NOMO-1 treated with DMSO at 0.1 percent for 48 hours (cell line): ENCODE data around the gene ATXN1.

Source experiments
- DNase-seq: peaks from one replicate; lab custom pipeline; 2025; ENCODE audit not compliant: unreplicated experiment; lab: John Stamatoyannopoulos, UW

The ATXN1 gene

GRCh38 chr6:16483315-16483875, 277.9 kb downstream of the ATXN1 start:
- DNase-seq: no peak

- no peak for DNase-seq
These were observed 278.5 kb downstream of the ATXN1 start for GRCh38 chr6:16482702-16483314.

DNA sequence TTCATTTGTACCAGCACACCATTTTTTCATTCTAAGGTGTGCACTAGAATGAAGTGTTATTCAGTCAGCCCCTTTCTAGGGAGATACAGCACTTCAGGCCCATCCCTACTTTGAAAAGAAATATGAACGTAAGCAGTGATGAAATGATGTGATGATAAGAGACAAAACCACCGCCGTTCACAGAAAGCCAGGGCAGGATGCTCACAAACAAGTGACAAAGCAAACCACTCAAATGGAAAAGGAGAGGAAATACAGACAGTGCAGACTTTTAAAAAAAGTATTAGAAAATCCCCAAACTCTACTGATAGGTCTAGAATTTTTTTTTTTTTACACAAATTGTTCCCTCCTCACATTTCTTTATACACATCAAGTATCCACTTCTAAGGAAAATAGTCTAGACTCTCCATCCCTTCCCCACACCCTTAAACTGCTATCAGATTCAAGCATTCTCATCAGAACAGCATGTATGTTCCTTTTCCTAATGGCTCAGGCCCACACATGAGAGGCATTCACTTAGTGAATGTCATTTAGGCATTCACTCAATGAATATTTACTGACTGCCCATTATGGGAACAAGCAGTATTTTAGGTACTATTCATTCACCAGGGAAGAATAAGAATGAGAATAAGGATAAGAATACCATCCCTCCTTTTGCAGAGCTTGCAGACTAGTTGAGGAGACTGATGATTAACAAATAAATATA, 279.4 kb downstream of the ATXN1 start:
- no peak for DNase-seq

GRCh38 chr6:16480763-16481560, 280.3 kb downstream of the ATXN1 start:
- DNase-seq: no peak

DNA sequence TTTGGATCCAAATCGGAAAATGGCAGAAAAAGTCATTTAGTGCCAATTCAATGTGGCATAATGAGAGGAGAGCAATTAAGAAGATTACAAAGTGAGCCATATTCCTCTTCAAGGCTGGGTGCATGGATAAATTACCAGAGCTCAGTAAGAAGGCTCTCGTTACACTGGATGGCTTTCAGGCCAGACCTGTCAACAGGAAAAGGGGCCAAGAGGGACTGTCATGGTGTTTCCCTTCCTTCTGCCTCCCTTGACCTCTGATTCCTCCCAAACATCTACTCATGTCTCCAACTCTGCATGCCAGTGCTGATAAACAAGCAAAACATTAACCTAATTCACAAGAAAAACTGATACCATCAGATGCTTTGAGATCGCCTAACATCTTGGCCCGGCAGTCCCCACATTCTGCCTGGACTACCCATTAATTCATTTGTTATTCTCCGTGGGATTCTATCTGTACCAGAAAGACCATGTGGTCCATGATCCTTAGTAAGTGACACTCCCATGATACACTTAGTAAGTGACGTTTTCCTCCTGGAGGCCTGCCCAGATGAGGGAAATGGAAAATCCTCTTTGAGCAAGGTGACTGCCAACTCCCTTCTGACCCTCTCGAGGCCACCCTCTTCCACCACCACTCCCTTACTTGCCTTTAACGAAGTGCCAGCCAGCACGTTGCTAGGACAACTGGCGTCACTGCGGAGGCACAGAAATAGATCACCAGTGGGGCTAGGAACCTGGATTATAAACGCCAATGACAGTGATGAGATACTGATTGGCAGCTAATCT, 283.7 kb downstream of the ATXN1 start:
- DNase-seq: no peak

DNA sequence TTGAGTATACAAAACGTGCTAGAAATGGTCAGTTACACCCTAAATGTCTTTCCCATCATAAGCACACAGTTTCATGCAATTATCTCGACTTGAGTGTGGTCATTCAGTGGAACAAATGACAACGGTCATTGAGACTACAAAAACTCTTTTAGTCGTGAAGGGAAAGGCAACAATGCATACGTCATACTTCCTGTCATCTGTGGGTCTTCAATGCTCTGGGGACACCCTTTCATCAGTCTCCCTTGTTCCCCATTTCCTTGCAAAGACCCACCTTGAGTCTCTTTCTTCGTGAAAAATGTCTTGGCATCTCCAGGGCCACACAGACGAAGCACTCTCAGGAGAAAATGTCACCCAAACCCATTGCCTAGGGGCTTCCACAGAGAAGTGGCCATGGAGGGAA, 284.4 kb downstream of the ATXN1 start:
- DNase-seq: no peak

DNA sequence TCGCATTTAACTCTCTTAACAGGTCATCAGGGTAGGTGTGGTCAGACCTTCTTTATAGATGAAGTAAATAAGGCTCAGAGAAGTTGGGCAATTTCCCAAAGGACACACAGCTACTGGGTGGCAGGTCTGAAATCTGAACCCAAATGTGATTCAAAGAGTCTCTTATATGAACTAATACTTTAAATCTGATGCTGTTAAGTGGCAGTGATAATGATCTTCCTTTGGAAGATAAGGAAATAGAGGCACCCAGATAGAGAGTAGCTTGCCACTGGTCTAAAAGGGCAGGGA, 285.8 kb downstream of the ATXN1 start:
- DNase-seq: no peak

GRCh38 chr6:16474772-16475493, 286.3 kb downstream of the ATXN1 start:
- no peak for DNase-seq

DNA sequence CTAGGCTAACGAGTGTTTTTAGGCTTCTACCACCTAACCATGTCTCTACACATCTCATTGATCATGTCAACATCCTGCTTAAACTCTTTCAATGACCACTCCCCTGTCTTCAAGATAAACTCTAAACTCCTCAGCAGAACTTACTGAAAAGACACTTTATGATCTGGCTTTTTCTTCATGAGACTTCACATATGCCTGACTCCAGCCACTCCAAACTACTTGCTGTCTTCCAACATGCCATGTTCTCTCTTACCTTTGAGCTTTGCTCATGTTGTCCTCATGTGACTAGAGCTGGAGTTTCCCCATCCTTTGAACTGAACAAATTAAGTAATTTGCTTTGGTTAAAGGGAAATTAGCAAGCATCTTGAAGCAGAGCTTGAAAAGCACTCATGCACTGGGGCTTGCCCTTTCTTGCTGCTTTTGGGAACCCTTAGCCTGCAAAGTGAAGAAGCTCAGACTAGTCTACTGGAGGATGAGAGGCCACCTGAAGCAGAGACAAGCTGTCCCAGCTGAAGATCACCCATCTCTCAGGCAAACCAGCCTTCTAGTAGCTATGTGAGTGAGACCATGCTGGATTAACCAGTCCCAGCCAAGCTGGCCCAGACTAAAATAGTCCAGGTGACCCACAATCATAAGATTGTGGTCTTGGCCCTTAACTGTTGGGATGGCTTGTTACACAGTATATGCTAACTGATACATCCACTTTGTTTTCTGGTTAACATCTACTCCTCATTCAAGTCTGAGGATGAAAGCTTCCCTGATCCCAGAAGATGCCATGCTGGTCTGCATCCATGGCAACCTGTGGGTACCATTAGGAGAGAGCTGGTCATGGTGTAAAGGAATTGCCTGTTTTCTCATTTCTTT, 287.1 kb downstream of the ATXN1 start:
- no peak for DNase-seq

DNA sequence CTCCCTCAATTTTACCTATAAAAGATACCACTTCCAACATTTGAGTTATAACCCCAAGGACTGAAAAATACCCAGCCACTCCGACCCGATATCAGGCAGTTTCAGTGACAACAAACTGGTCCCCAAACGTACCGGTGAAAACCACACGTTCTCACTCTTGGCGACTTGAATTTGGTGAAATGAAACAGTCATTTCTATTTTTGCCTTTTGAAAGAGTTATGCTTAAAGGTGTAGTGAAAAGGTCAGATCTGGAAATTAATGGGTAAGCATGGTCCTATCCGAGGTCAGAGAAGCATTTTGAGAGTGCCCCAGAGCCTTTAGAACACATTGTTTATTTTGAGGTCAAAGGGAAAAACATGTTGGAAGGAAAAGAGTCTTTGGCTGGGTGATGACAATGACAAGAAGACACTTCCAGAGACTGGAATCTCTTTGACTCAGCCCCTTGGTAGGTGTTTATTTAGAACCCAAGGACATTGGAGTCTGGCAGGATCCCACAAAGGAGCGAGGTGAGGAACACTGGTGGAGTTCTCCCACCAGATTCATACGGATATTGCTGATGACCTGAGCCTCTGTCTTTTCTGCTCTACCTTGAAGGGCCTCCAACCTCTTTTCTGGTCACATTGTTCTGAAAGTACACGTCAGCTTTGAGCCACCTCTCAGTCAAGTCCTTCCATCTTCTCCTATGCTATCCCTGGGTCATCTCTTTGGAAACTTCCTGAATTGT, 287.9 kb downstream of the ATXN1 start:
- no peak for DNase-seq

DNA sequence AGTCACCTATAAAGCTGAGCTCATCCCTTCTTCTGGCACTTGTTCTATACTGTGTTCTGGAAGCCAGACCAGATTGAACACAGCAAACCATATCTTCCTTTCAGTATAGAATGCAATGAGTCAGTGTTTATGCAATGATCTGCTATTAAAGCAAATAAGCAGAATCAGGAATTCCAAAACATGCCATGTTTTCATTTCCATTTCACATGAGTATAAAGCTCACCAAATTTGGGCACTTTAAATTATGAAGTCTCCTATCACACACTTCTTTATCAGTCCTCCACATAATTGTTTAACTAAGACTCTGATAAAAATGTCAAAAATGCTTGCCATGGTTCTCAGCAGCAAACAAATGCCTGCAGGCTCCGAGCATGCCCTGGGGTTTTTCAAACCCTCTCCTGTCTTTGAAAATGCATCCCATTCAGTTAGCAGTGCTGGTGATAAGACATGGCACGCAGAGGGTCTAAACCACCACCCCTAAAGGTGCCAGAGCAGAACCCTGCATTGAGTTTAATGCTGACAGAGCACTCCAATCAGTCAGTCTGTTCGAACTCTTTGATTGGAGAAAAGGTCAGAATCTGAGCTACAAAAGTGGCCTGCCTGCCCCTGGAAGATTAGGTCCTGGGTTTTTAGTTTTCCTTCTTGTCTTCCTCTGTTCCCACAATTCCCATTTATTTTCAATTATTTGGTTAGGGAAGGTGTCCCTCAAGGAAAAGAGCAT, 288.8 kb downstream of the ATXN1 start:
- DNase-seq: no peak

DNA sequence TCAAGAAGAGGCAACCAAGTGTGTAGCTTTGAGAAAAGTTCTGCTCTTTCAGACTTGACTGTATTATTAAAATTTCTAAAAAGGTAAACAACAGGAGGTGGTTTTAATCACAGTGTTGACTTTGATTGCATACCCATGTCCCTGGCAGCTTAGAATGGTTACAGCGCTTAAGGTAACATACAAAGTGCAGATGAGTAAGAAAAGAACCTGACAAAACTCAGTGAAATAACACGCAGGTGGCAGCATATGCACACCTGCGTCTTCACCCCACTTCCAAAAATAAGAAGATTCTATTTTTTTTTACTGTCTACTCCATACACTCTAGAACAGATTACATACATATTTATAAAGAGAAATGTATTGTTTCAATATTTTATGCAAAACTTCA, 289.4 kb downstream of the ATXN1 start:
- no peak for DNase-seq

DNA sequence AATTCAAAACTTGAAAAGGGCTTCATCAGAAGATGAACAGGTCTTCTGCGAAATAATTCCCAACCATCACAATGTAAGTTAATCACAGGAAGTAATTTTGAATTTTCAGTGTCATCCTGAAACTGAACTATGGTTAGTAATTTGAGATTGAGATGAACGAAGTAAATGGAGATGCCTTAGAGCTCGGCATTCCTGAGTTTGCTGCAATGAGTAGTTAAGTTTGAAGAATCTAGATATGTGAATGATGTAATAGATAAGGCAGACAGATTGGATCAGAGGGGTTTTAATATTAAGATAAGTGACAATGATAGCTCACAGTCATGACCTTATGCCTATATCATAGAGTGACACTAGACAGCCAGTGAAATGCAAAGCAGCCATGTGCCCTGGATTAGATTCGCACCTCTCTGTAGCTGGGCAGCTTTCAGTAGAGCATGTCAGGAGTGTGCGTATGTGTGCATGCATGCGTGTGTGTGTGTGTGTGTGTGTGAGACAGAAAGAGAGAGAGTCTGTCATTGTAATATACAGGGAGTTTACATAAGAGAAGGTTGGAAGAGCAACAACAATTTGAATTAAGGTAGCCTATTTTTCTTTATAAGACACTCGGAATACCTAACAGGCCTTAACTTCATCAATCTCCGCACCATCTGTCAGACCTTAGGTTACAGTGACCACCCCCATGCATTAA, 289.9 kb downstream of the ATXN1 start:
- no peak for DNase-seq

- DNase-seq: no peak
These were observed 290.6 kb downstream of the ATXN1 start for GRCh38 chr6:16470502-16471221.

DNA sequence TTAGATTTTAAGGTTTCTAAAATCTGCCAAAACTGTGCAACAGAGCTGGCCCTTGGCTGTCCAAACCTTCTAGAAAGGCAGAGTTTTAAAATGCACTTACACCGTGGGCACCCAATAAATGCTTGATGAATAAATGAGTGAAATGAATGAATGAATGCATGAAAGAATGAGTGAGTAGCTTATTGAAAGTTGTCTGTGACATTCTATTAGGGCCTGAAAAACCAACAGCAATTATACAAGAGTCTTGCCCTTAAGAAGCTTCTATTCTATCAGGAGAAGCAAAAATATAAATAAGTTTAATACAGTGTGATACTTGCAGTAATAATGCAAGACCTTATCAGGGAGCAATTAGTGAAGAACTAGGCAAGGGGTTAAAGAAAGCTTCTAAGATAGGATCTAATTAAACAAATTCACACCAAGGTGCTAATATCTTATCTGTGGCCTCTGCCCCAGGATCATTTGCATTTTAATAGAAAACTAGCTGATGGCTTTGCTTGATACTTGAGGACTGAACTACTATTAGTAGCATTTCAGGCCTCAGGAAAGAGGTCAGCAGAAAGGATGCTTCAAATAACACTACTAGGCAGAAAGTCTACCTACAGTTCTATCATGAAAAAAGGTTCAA, 292.2 kb downstream of the ATXN1 start:
- no peak for DNase-seq

DNA sequence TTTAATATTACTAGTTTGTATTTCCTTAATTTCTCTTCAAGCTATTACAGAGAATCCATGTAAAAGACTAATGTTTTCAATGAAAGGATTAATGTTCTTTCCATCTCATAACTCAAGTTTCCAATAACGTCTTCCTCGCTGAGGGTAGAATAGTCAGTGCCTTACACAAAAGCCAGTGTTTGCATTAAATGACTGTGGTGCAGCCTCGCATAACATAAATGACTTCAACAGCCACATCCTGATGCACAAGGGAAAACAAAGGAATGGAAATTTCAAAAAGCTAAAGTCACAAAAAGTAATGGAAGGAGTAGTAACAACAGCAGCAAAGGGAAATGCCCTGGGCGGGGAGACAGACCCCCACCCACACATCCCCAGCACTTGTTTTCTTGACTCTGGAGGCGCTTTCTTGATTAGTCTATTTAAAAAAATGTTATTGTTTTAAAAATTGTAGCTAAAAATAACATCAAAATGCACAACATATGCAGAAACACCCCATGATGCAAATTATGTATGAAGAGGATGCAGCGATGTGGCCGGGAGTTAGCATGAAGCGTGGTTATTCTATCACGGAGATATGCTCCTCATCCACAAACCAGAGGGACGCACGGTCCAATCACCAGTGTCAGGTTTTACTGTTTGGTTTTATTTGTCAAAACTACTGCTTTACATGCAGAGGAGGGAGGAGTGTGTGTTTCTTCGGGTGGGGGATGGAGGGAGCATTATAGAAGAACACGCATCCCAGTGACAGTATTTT, 294.3 kb downstream of the ATXN1 start:
- DNase-seq: no peak
